Astrocyte (in vitro differentiated cells and primary cell): Measurements from ENCODE around the gene CH25H. TPM values are rescaled to one million over a fixed set of nuclear protein-coding genes. Genes with fewer than 3 reads are reported as not detected.
A peak's percentile ranks its signal among the peaks of the same experiment; 100 is the strongest.

Experiments used
- DNase-seq: peaks from one replicate; pipeline ENCODE4 v3.0.0-alpha.2; 2010; ENCODE audit warnings: low read depth
- FAIRE-seq: peaks from 2 replicates; lab custom pipeline; 2011; peaks lifted over from hg19 to GRCh38; lab: Jason Lieb, UNC
- H2AFZ ChIP-seq: 2 replicates; pipeline ENCODE4 v1.6.0; 2012; ENCODE audit warnings: low read depth, low read length, inconsistent platforms
- H3K27ac ChIP-seq: 2 replicates; pipeline ENCODE4 v1.5.1; 2011; ENCODE audit warnings: low read depth, low read length, inconsistent platforms
- H3K27me3 ChIP-seq: 2 replicates; pipeline ENCODE4 v1.6.0; 2011; ENCODE audit warnings: low read length, inconsistent platforms; ENCODE audit not compliant: insufficient read depth
- H3K36me3 ChIP-seq: 2 replicates; pipeline ENCODE4 v1.5.1; 2011; ENCODE audit warnings: low read length, inconsistent platforms; ENCODE audit not compliant: insufficient read depth
- H3K4me1 ChIP-seq: 2 replicates; pipeline ENCODE4 v1.5.1; 2011; ENCODE audit warnings: low read length, inconsistent platforms; ENCODE audit not compliant: insufficient read depth
- H3K4me2 ChIP-seq: 2 replicates; pipeline ENCODE4 v1.6.0; 2012; ENCODE audit warnings: low read length, inconsistent platforms
- H3K4me3 ChIP-seq: 2 replicates; pipeline ENCODE4 v1.5.1; 2011; ENCODE audit warnings: low read depth, mild to moderate bottlenecking, low read length, inconsistent platforms; ENCODE audit not compliant: insufficient read depth
- H3K79me2 ChIP-seq: 2 replicates; pipeline ENCODE4 v1.6.0; 2012; ENCODE audit warnings: mild to moderate bottlenecking, low read length, inconsistent platforms; ENCODE audit not compliant: insufficient read depth
- H3K9ac ChIP-seq: 2 replicates; pipeline ENCODE4 v1.6.0; 2012; ENCODE audit warnings: mild to moderate bottlenecking, low read length, inconsistent platforms
- H3K9me3 ChIP-seq: 2 replicates; pipeline ENCODE4 v1.5.1; 2012; ENCODE audit warnings: low read depth, mild to moderate bottlenecking, low read length, inconsistent platforms; ENCODE audit not compliant: insufficient read depth
- H4K20me1 ChIP-seq: 2 replicates; pipeline ENCODE4 v1.6.0; 2012; ENCODE audit warnings: low read length, inconsistent platforms; ENCODE audit not compliant: insufficient read depth
- H3K27ac Mint-ChIP-seq: one replicate; pipeline ENCODE4 v1.8.0; 2021; ENCODE audit warnings: mild to moderate bottlenecking, mixed read lengths; ENCODE audit not compliant: unreplicated experiment
- H3K27me3 Mint-ChIP-seq: one replicate; pipeline ENCODE4 v1.8.0; 2021; ENCODE audit warnings: low read depth, mixed read lengths; ENCODE audit not compliant: unreplicated experiment
- H3K36me3 Mint-ChIP-seq: one replicate; pipeline ENCODE4 v1.8.0; 2021; ENCODE audit warnings: low read depth, mixed read lengths; ENCODE audit not compliant: unreplicated experiment
- H3K4me1 Mint-ChIP-seq: one replicate; pipeline ENCODE4 v1.8.0; 2021; ENCODE audit warnings: low read depth, mixed read lengths; ENCODE audit not compliant: unreplicated experiment
- H3K4me3 Mint-ChIP-seq: one replicate; pipeline ENCODE4 v1.8.0; 2021; ENCODE audit warnings: mild to moderate bottlenecking, moderate library complexity, mixed read lengths; ENCODE audit not compliant: unreplicated experiment
- H3K9me3 Mint-ChIP-seq: one replicate; pipeline ENCODE4 v1.8.0; 2021; ENCODE audit warnings: mild to moderate bottlenecking, mixed read lengths; ENCODE audit not compliant: unreplicated experiment
- EZH2 ChIP-seq: IDR thresholded peaks from 2 replicates; pipeline ENCODE4 v1.6.1; 2012; ENCODE audit warnings: mild to moderate bottlenecking, low read length, inconsistent platforms; ENCODE audit not compliant: insufficient read depth
- total RNA-seq: library from RNA; stranded (reverse); gene quantifications from 2 replicates; pipeline ENCODE4 v1.2.1, GENCODE V29; 2021
- TF ChIP-seq, protein P1 (sequence below): IDR thresholded peaks from 2 replicates; pipeline ENCODE4 v1.5.1; 2011; ENCODE audit warnings: low read depth, mild to moderate bottlenecking, inconsistent platforms, low read length, moderate library complexity; ENCODE audit not compliant: insufficient read depth

CH25H gene
- total RNA-seq, 1 donor from 2014 or later: 0.34 TPM

DNA sequence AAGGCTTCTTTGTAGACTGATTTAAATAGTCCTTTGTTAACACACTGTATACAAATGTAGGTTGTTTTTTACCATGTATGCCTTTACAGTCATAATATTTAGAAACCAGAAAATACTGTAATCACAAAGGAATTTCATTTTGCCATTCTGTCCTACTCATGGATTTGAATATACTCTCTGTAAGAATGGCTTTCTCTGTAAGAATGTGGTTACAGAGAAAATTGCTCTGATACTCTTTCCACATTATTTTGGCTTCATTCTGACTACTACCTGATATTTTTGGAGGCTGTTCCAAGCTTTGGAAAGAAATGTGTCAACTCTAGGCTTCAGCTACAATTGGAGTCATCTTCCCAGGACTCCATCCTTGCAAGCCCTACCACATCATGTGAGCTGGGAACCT, 23.5 kb downstream of the CH25H start:
- no peaks in the 10 kb centered on the region for H3K27me3 ChIP-seq

DNA sequence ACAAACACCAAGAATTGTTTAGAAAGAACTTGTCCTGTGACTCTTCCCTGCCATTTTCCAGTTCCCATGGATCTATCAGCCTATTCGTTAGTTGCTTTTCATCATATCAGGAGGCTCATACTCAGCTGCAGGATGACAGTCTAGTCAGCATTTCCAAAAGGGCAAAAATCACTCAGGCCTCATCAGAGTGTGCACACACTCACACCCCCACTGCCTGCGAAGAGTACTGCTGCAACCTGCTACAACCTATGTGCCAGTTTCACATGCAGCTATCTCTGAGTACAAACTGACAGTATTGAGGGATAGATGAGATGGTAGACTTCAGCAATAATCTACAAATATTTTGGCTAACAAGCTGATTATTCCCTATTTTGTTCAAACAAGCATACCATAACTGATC, 24.2 kb downstream of the CH25H start:
- DNase-seq: no peak
- no peaks in the 10 kb centered on the region for H3K27me3 Mint-ChIP-seq
- Histone ChIP-seq H3K27me3 (no peaks in the 10 kb centered on the region), H3K4me3 (no peak overlapping the region), H4K20me1 (no peaks in the 10 kb centered on the region), H3K36me3 (no peaks in the 10 kb centered on the region), H3K4me1 (no peaks in the 10 kb centered on the region), H3K27ac (no peak overlapping the region), H3K79me2 (no peaks in the 10 kb centered on the region), H2AFZ (no peak overlapping the region), H3K9me3 (no peaks in the 10 kb centered on the region), H3K9ac (no peak overlapping the region), H3K4me2 (no peak overlapping the region)
- TF ChIP-seq EZH2: no peak
- TF ChIP-seq, protein P1, sequence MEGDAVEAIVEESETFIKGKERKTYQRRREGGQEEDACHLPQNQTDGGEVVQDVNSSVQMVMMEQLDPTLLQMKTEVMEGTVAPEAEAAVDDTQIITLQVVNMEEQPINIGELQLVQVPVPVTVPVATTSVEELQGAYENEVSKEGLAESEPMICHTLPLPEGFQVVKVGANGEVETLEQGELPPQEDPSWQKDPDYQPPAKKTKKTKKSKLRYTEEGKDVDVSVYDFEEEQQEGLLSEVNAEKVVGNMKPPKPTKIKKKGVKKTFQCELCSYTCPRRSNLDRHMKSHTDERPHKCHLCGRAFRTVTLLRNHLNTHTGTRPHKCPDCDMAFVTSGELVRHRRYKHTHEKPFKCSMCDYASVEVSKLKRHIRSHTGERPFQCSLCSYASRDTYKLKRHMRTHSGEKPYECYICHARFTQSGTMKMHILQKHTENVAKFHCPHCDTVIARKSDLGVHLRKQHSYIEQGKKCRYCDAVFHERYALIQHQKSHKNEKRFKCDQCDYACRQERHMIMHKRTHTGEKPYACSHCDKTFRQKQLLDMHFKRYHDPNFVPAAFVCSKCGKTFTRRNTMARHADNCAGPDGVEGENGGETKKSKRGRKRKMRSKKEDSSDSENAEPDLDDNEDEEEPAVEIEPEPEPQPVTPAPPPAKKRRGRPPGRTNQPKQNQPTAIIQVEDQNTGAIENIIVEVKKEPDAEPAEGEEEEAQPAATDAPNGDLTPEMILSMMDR: no peak
- no peak for FAIRE-seq
- H3K27ac Mint-ChIP-seq: no peak overlapping the region
- no peaks in the 10 kb centered on the region for H3K4me1 Mint-ChIP-seq
- H3K36me3 Mint-ChIP-seq: no peaks in the 10 kb centered on the region
- no peaks in the 10 kb centered on the region for H3K9me3 Mint-ChIP-seq
- H3K4me3 Mint-ChIP-seq: no peak overlapping the region

More for the DNA sequence above, 23.5 kb downstream of the CH25H start:
- DNase-seq (peak; percentile 42), FAIRE-seq (peak; percentile 43)
- no peak overlapping the region for H3K4me3 Mint-ChIP-seq
- Histone ChIP-seq H3K4me1 (no peaks in the 10 kb centered on the region), H3K4me2 (no peak overlapping the region), H3K79me2 (no peaks in the 10 kb centered on the region), H3K4me3 (no peak overlapping the region), H3K36me3 (no peaks in the 10 kb centered on the region), H3K27ac (no peak overlapping the region), H3K9ac (no peak overlapping the region), H4K20me1 (no peaks in the 10 kb centered on the region), H2AFZ (no peak overlapping the region), H3K9me3 (no peaks in the 10 kb centered on the region)
- no peaks in the 10 kb centered on the region for H3K9me3 Mint-ChIP-seq
- H3K4me1 Mint-ChIP-seq: no peaks in the 10 kb centered on the region
- no peak overlapping the region for H3K27ac Mint-ChIP-seq
- TF ChIP-seq, protein P1: no peak
- TF ChIP-seq EZH2: no peak
- H3K36me3 Mint-ChIP-seq: no peaks in the 10 kb centered on the region
- no peaks in the 10 kb centered on the region for H3K27me3 Mint-ChIP-seq

- no peaks in the 10 kb centered on the region for H3K9me3 Mint-ChIP-seq
- Histone ChIP-seq H3K4me1 (no peaks in the 10 kb centered on the region), H3K27me3 (no peaks in the 10 kb centered on the region), H3K9me3 (no peaks in the 10 kb centered on the region), H3K4me3 (no peak overlapping the region), H2AFZ (no peak overlapping the region), H3K36me3 (no peaks in the 10 kb centered on the region), H3K79me2 (no peaks in the 10 kb centered on the region), H3K27ac (no peak overlapping the region), H3K4me2 (no peak overlapping the region), H4K20me1 (no peaks in the 10 kb centered on the region), H3K9ac (no peak overlapping the region)
- H3K27ac Mint-ChIP-seq: no peak overlapping the region
- H3K4me1 Mint-ChIP-seq: peaks cover 4% of the 10 kb centered on the region
- H3K4me3 Mint-ChIP-seq: no peak overlapping the region
- TF ChIP-seq, protein P1: no peak
- TF ChIP-seq EZH2: no peak
- no peak for FAIRE-seq
- no peaks in the 10 kb centered on the region for H3K27me3 Mint-ChIP-seq
- no peak for DNase-seq
- no peaks in the 10 kb centered on the region for H3K36me3 Mint-ChIP-seq
Observed at GRCh38 chr10:89175816-89176215, 31.3 kb downstream of the CH25H start.
